ENCODE measurements around the gene RNASE12.

The RNASE12 gene

GRCh38 chr14:20628063-20628854 is 37.1 kb upstream of the RNASE12 start:
- no peak for DNase-seq (ENCODE audit: low read depth)
- H3K4me3 ChIP-seq (ENCODE audit: low read depth, low read length): no peak overlapping the region
- TF ChIP-seq CTCF (IDR thresholded peaks at IDR 0.05; ENCODE audit: insufficient read depth, low read depth, low read length, missing control alignments): no peak

- H3K4me3 ChIP-seq (ENCODE audit: low read depth, low read length): no peak overlapping the region
- DNase-seq (ENCODE audit: low read depth): no peak
- no peak for TF ChIP-seq CTCF (IDR thresholded peaks at IDR 0.05; ENCODE audit: insufficient read depth, low read depth, low read length, missing control alignments)
These were observed 36.3 kb upstream of the RNASE12 start for GRCh38 chr14:20627346-20628027.

- DNase-seq (ENCODE audit: low read depth): no peak
- H3K4me3 ChIP-seq (ENCODE audit: low read depth, low read length): no peak overlapping the region
- no peak for TF ChIP-seq CTCF (IDR thresholded peaks at IDR 0.05; ENCODE audit: insufficient read depth, low read depth, low read length, missing control alignments)
These were observed 35.1 kb upstream of the RNASE12 start for GRCh38 chr14:20626274-20626673.

- TF ChIP-seq CTCF (IDR thresholded peaks at IDR 0.05; ENCODE audit: insufficient read depth, low read depth, low read length, missing control alignments): no peak
- H3K4me3 ChIP-seq (ENCODE audit: low read depth, low read length): peak overlapping the region; percentile 59
- peak; percentile 87 for DNase-seq (ENCODE audit: low read depth)
These were observed 33.4 kb upstream of the RNASE12 start for GRCh38 chr14:20624495-20625070.

- TF ChIP-seq CTCF (IDR thresholded peaks at IDR 0.05; ENCODE audit: insufficient read depth, low read depth, low read length, missing control alignments): no peak
- H3K4me3 ChIP-seq (ENCODE audit: low read depth, low read length): no peak overlapping the region; the same call in 1 of the 2 replicates
These were observed 32.6 kb upstream of the RNASE12 start for GRCh38 chr14:20623798-20624197.

GRCh38 chr14:20622816-20623291 is 31.7 kb upstream of the RNASE12 start:
- no peak for DNase-seq (ENCODE audit: low read depth)
- no peak for TF ChIP-seq CTCF (IDR thresholded peaks at IDR 0.05; ENCODE audit: insufficient read depth, low read depth, low read length, missing control alignments)
- H3K4me3 ChIP-seq (ENCODE audit: low read depth, low read length): no peak overlapping the region

More at GRCh38 chr14:20623798-20624197, 32.6 kb upstream of the RNASE12 start:
- peak; percentile 73 for DNase-seq (ENCODE audit: low read depth)

All from GM12865 (cell line).